PFSK-1 (cell line): ENCODE results near the gene TBXAS1.

Experiments
- FOXP2 ChIP-seq: optimal IDR thresholded peaks from 2 replicates; pipeline ENCODE3; 2011; ENCODE audit warnings: borderline replicate concordance, control low read depth, inconsistent platforms; ENCODE audit not compliant: insufficient read depth; ENCODE audit errors: extremely low read length, extremely low read depth
- POLR2AphosphoS5 ChIP-seq: IDR thresholded peaks from 2 replicates; pipeline ENCODE4 v1.6.1; 2012; ENCODE audit warnings: low read depth, mild to moderate bottlenecking, control low read depth, low read length, moderate library complexity
- REST ChIP-seq, 2 experiments: IDR thresholded peaks; 2 replicates each; pipeline versions ENCODE4 v1.6.1 to v1.8.0; 2011 to 2012; ENCODE audit warnings: low read depth in 2 of 2, low read length in 2 of 2, control low read depth in 1 of 2, inconsistent platforms in 1 of 2, mild to moderate bottlenecking in 1 of 2, moderate library complexity in 1 of 2; ENCODE audit not compliant: insufficient read depth in 1 of 2
- SIN3A ChIP-seq: IDR thresholded peaks from 2 replicates; pipeline ENCODE4 v1.6.1; 2012; ENCODE audit warnings: mild to moderate bottlenecking, low read length, moderate library complexity, borderline replicate concordance; ENCODE audit not compliant: insufficient read depth
- TAF1 ChIP-seq: IDR thresholded peaks from 2 replicates; pipeline ENCODE4 v1.6.1; 2012; ENCODE audit warnings: low read length, control low read depth, borderline replicate concordance; ENCODE audit not compliant: insufficient read depth

The TBXAS1 gene

GRCh38 chr7:139830782-139831501 is 1.9 kb downstream of the TBXAS1 start:
- TF ChIP-seq REST (IDR thresholded peaks at IDR 0.05; ENCODE audit: insufficient read depth in 1 of 2, low read depth in 2 of 2, low read length in 2 of 2) (no peak), TAF1 (no peak), FOXP2 (no peak), SIN3A (no peak), POLR2AphosphoS5 (no peak)

GRCh38 chr7:139838276-139838675 is 9.2 kb downstream of the TBXAS1 start:
- TF ChIP-seq FOXP2 (no peak), TAF1 (no peak)

- no peak for TF ChIP-seq FOXP2
- no peak for TF ChIP-seq SIN3A
- TF ChIP-seq POLR2AphosphoS5 = no peak
- TF ChIP-seq REST (IDR thresholded peaks at IDR 0.05; ENCODE audit: insufficient read depth in 1 of 2, low read depth in 2 of 2, low read length in 2 of 2) = no peak
- TF ChIP-seq TAF1 = no peak
Observed at GRCh38 chr7:139838876-139839275, 9.8 kb downstream of the TBXAS1 start.

GRCh38 chr7:139840776-139841175 is 11.7 kb downstream of the TBXAS1 start:
- TF ChIP-seq POLR2AphosphoS5 = no peak
- no peak for TF ChIP-seq SIN3A
- TF ChIP-seq TAF1 = no peak
- TF ChIP-seq REST (IDR thresholded peaks at IDR 0.05; ENCODE audit: insufficient read depth in 1 of 2, low read depth in 2 of 2, low read length in 2 of 2) = no peak
- TF ChIP-seq FOXP2 = no peak

- no peak for TF ChIP-seq REST (IDR thresholded peaks at IDR 0.05; ENCODE audit: insufficient read depth in 1 of 2, low read depth in 2 of 2, low read length in 2 of 2)
- TF ChIP-seq POLR2AphosphoS5 = no peak
- no peak for TF ChIP-seq FOXP2
- no peak for TF ChIP-seq SIN3A
- no peak for TF ChIP-seq TAF1
Observed at GRCh38 chr7:139842401-139843210, 13.5 kb downstream of the TBXAS1 start.
